Natural killer cell (primary cell): Measurements from ENCODE around the gene AUTS2. TPM values are rescaled to one million over a fixed set of nuclear protein-coding genes. Genes with fewer than 3 reads are reported as not detected.

Experiments used
- ATAC-seq, 3 donors: fragments of 150-1000 bp in 2 of 3; fragments of 200-7000 bp in 1 of 3; cut with Tn5 transposase; 1 replicate in 1 of 3; 2 replicates in 2 of 3; pipeline ENCODE4 v1.10.0; 2021; ENCODE audit warnings: mild to moderate bottlenecking in 2 of 3, moderate library complexity in 2 of 3
- DNase-seq, 2 donors: peaks; one replicate each; pipeline versions ENCODE4 v3.0.0 to v3.0.0-alpha.2; 2013 to 2021; ENCODE audit warnings: mixed read lengths in 1 of 2
- H3K27ac ChIP-seq: one replicate; pipeline ENCODE4 v1.5.1; 2013; ENCODE audit warnings: mild to moderate bottlenecking, low read length
- H3K27me3 ChIP-seq: one replicate; pipeline ENCODE4 v1.6.1; 2013; ENCODE audit warnings: low read length; ENCODE audit not compliant: control insufficient read depth, insufficient read depth
- H3K36me3 ChIP-seq: one replicate; pipeline ENCODE4 v1.6.1; 2013; ENCODE audit warnings: low read length; ENCODE audit not compliant: control insufficient read depth, insufficient read depth
- H3K4me1 ChIP-seq: one replicate; pipeline ENCODE4 v1.6.1; 2013; ENCODE audit warnings: low read length; ENCODE audit not compliant: control insufficient read depth, insufficient read depth
- H3K4me3 ChIP-seq: one replicate; pipeline ENCODE4 v1.5.1; 2013; ENCODE audit warnings: low read length
- H3K9me3 ChIP-seq: one replicate; pipeline ENCODE4 v1.6.1; 2013; ENCODE audit warnings: low read length; ENCODE audit not compliant: control insufficient read depth, insufficient read depth
- H3K27ac Mint-ChIP-seq, 2 donors: one replicate each; pipeline ENCODE4 v1.8.0; 2022; ENCODE audit warnings: mild to moderate bottlenecking in 2 of 2, mixed read lengths in 2 of 2, moderate library complexity in 1 of 2
- H3K27me3 Mint-ChIP-seq, 2 donors: one replicate each; pipeline ENCODE4 v1.8.0; 2022; ENCODE audit warnings: low read depth in 2 of 2, mixed read lengths in 2 of 2
- H3K36me3 Mint-ChIP-seq: one replicate; pipeline ENCODE4 v1.8.0; 2022; ENCODE audit warnings: mixed read lengths
- H3K4me1 Mint-ChIP-seq, 2 donors: one replicate each; pipeline ENCODE4 v1.8.0; 2022; ENCODE audit warnings: mixed read lengths in 2 of 2
- H3K4me3 Mint-ChIP-seq: one replicate; pipeline ENCODE4 v1.8.0; 2022; ENCODE audit warnings: mild to moderate bottlenecking, moderate library complexity, mixed read lengths
- H3K9me3 Mint-ChIP-seq, 2 donors: one replicate each; pipeline ENCODE4 v1.8.0; 2022; ENCODE audit warnings: mixed read lengths in 2 of 2
- WGBS: methylation state at CpG from one replicate; pipeline ENCODE4 v1.1.7; 2013; ENCODE audit warnings: missing lambda C conversion rate; ENCODE audit not compliant: insufficient coverage; 5-methylcytosine and 5-hydroxymethylcytosine counted together
- intact Hi-C: fragments of 100-400 bp; cut with micrococcal nuclease; formaldehyde crosslinking; loops from one replicate; pipeline ENCODE4 v1.14.2; 2022
- total RNA-seq, 4 donors: library from RNA; stranded (reverse); fragments of 120-200 nt in 1 of 4; gene quantifications; one replicate each; pipeline versions ENCODE4 v1.2.3 to v1.2.4, GENCODE V29; 2013 to 2022
- TF ChIP-seq, protein P1 (sequence below): fragments of 200-600 bp; IDR thresholded peaks from one replicate; pipeline ENCODE4 v1.8.0; 2022; ENCODE audit warnings: antibody characterized with exemption

The AUTS2 gene
- total RNA-seq, 3 donors from 2014 or later (not counting 1 experiment from before 2014, with no cell fraction given), result 147 to 197 (median 155) TPM

DNA sequence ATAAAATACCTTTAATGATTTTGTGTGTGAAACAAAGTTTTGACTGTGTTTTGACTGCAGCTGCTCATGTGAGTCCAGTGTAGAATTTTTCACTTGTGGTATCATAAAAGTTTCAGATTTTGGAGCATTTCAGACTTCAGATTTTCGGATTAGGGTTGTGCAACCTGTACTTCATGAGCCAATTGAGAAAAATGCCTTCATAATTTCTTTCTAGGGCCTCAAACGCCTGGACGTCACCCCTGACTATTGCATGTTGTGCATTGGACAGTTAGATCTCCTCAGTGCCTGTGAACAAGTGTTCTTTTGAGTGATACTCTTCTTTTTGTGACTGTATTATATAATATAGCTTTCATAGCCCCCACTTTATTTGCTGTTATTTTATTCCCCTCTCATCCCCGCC lies 161.1 kb downstream of the AUTS2 start:
- Mint-ChIP-seq H3K27ac (no peak overlapping the region), H3K27me3 (no peaks in the 10 kb centered on the region), H3K9me3 (no peaks in the 10 kb centered on the region), H3K36me3 (no peaks in the 10 kb centered on the region), H3K4me1 (peaks cover 3 to 8% of the 10 kb centered on the region in 2 donors), H3K4me3 (no peak overlapping the region)
- no peak for ATAC-seq
- no peak overlapping the region for H3K4me3 ChIP-seq
- TF ChIP-seq, protein P1, sequence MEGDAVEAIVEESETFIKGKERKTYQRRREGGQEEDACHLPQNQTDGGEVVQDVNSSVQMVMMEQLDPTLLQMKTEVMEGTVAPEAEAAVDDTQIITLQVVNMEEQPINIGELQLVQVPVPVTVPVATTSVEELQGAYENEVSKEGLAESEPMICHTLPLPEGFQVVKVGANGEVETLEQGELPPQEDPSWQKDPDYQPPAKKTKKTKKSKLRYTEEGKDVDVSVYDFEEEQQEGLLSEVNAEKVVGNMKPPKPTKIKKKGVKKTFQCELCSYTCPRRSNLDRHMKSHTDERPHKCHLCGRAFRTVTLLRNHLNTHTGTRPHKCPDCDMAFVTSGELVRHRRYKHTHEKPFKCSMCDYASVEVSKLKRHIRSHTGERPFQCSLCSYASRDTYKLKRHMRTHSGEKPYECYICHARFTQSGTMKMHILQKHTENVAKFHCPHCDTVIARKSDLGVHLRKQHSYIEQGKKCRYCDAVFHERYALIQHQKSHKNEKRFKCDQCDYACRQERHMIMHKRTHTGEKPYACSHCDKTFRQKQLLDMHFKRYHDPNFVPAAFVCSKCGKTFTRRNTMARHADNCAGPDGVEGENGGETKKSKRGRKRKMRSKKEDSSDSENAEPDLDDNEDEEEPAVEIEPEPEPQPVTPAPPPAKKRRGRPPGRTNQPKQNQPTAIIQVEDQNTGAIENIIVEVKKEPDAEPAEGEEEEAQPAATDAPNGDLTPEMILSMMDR, result no peak
- H3K4me1 ChIP-seq, result no peaks in the 10 kb centered on the region
- H3K9me3 ChIP-seq, result no peaks in the 10 kb centered on the region
- no peaks in the 10 kb centered on the region for H3K27me3 ChIP-seq
- H3K27ac ChIP-seq, result no peak overlapping the region
- no peaks in the 10 kb centered on the region for H3K36me3 ChIP-seq
- DNase-seq, result no peak
- WGBS, result 92% methylated on average over 3 of the region's 4 CpGs
- intact Hi-C loops, result no loop called here

DNA sequence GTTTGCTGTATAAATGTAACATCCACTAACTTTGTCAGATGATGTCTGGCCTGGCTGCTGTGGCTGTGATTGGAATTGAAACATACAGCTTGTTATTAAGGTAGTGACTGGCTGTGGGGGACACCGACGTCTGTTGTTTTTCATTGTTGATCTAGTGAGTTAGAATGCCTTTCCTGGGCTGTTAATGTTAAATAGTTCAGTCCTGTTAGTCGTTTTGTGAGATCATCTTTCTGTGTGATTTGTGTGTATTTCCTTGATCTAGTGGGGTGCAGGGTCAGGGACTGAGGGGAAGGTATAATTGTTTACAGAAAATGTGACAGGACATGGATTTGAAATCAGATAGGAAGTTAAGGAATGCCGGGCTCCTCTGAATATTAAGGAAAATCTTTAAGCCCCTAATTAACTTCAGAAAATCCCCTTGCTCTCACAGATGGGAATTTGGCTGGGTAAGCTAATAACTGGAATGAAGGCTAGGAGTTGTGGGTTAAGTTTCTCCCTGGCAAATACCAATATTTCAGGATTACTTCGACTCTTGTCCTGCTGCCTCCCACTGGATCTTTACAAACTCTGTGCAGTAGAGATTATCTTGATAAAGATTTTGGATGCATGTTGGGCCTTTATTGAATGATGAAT lies 163.1 kb downstream of the AUTS2 start:
- Mint-ChIP-seq H3K4me1 (peaks cover 8 to 11% of the 10 kb centered on the region in 2 donors), H3K27ac (no peak overlapping the region), H3K27me3 (no peaks in the 10 kb centered on the region), H3K9me3 (no peaks in the 10 kb centered on the region), H3K4me3 (no peak overlapping the region), H3K36me3 (no peaks in the 10 kb centered on the region)
- H3K36me3 ChIP-seq, result no peaks in the 10 kb centered on the region
- no peaks in the 10 kb centered on the region for H3K4me1 ChIP-seq
- TF ChIP-seq, protein P1, result no peak
- no peaks in the 10 kb centered on the region for H3K27me3 ChIP-seq
- WGBS, result 94% methylated on average over 5 of the region's 5 CpGs
- H3K27ac ChIP-seq, result no peak overlapping the region
- H3K9me3 ChIP-seq, result no peaks in the 10 kb centered on the region
- no peak for ATAC-seq
- no peak for DNase-seq
- intact Hi-C loops, result no loop called here
- H3K4me3 ChIP-seq, result no peak overlapping the region

DNA sequence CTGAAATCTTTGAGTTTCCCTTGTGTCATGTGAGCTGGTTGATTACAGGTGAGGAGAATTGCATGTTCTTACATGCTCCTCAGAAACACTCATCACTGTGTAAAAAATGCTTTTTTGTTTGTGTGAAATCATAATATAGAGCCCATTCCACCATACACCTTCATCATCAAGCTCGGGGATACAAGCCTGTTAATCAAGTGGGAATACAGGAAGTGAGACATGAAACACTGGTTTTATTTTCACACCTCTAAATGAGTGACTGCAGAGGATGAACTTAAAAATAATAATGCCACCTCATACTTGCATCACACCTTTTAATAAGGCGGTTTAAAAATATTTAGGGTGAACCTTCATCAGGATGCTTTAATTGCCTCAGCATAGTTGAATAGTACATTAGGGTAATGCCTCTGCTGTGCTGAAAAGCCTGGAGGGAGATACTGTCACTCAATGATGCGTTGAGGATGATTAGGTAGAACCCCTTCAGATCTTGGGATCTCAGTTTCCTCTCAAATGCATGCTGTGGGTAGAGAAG lies 164.6 kb downstream of the AUTS2 start:
- no peaks in the 10 kb centered on the region for H3K9me3 ChIP-seq
- H3K36me3 ChIP-seq, result no peaks in the 10 kb centered on the region
- Mint-ChIP-seq H3K27ac (no peak overlapping the region), H3K27me3 (no peaks in the 10 kb centered on the region), H3K4me3 (no peak overlapping the region), H3K36me3 (no peaks in the 10 kb centered on the region), H3K4me1 (peaks cover 8 to 11% of the 10 kb centered on the region in 2 donors), H3K9me3 (no peaks in the 10 kb centered on the region)
- intact Hi-C loops, result no loop called here
- no peak for DNase-seq
- no peak for ATAC-seq
- H3K27ac ChIP-seq, result no peak overlapping the region
- TF ChIP-seq, protein P1, result no peak
- no peaks in the 10 kb centered on the region for H3K4me1 ChIP-seq
- no peaks in the 10 kb centered on the region for H3K27me3 ChIP-seq
- H3K4me3 ChIP-seq, result no peak overlapping the region
- 77% methylated on average over 2 of the region's 3 CpGs for WGBS

DNA sequence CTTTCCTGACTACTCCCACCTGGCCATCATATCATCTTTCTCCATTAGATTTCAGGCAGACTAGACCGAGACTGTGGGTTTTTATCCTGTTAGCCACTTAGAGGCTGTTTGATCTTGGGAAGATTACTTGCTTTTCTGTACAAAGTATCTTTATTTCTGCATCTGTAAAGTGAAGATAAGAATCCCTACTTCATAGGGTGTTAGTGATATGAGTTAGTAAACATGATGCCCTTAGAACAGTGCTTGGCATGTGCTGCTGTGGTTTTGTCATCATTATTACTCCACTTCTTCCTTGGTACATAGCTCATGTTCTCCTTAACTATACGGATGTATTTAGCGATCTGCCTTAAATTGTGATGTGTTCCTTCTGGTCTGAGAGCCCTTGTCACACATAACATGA lies 165.2 kb downstream of the AUTS2 start:
- Histone ChIP-seq H3K4me3 (no peak overlapping the region), H3K9me3 (no peaks in the 10 kb centered on the region), H3K36me3 (no peaks in the 10 kb centered on the region), H3K27me3 (no peaks in the 10 kb centered on the region), H3K4me1 (no peaks in the 10 kb centered on the region), H3K27ac (no peak overlapping the region)
- no peaks in the 10 kb centered on the region for H3K36me3 Mint-ChIP-seq
- H3K27ac Mint-ChIP-seq, result no peak overlapping the region
- intact Hi-C loops, result no loop called here
- H3K9me3 Mint-ChIP-seq, result peaks cover 0 to under 1% of the 10 kb centered on the region in 2 donors
- no peak for ATAC-seq
- H3K4me1 Mint-ChIP-seq, result peaks cover 8 to 11% of the 10 kb centered on the region in 2 donors
- no peaks in the 10 kb centered on the region for H3K27me3 Mint-ChIP-seq
- 100% methylated on average over 2 of the region's 3 CpGs for WGBS
- DNase-seq, result no peak
- H3K4me3 Mint-ChIP-seq, result no peak overlapping the region
- TF ChIP-seq, protein P1, result no peak
